Endothelial cell of umbilical vein (primary cell): ENCODE data around the gene HBE1. TPM values are rescaled to one million over a fixed set of nuclear protein-coding genes. Genes with fewer than 3 reads are reported as not detected.

Source experiments
- BruUV-seq: library from RNA; stranded (reverse); fragments of 400-500 nt; replicated peaks from 2 replicates; lab custom pipeline; 2021; lab: Mats Ljungman, UMichigan
- CTCF ChIA-PET: fragments of 300-600, 350-600 bp; sonication (Branson Sonifier 250); formaldehyde crosslinking; loops from one replicate; lab custom pipeline; 2021; ENCODE audit warnings: antibody characterized with exemption, inconsistent platforms; lab: Charles Lee
- POLR2A ChIA-PET: fragments of 300-600, 350-600 bp; sonication (Branson Sonifier 250); formaldehyde crosslinking; loops from one replicate; lab custom pipeline; 2021; ENCODE audit warnings: antibody characterized with exemption, inconsistent platforms; lab: Charles Lee
- DNase-seq: peaks from one replicate; pipeline ENCODE4 v3.0.0-alpha.2; 2011; ENCODE audit warnings: low read depth, low spot score
- FAIRE-seq: peaks from 2 replicates; lab custom pipeline; 2011; peaks lifted over from hg19 to GRCh38; lab: Jason Lieb, UNC
- H2AFZ ChIP-seq: 2 replicates; pipeline ENCODE4 v1.6.0; 2012; ENCODE audit warnings: low read depth, low read length, control low read depth, inconsistent platforms
- H3K27ac ChIP-seq: 2 replicates; pipeline ENCODE4 v1.5.1; 2011; ENCODE audit warnings: low read depth, mild to moderate bottlenecking, control low read depth, low read length, moderate library complexity; ENCODE audit not compliant: insufficient read depth
- H3K27me3 ChIP-seq, 2 experiments: 2 replicates each; pipeline versions ENCODE4 v1.6.0 to v1.6.1; 2011; ENCODE audit warnings: low read length in 2 of 2, mixed read lengths in 1 of 2; ENCODE audit not compliant: control insufficient read depth in 2 of 2, insufficient read depth in 2 of 2
- H3K36me3 ChIP-seq, 2 experiments: 2 replicates in 1 of 2; 3 replicates in 1 of 2; pipeline ENCODE4 v1.5.1; 2011; ENCODE audit warnings: low read length in 2 of 2, mild to moderate bottlenecking in 1 of 2, moderate library complexity in 1 of 2; ENCODE audit not compliant: control insufficient read depth in 2 of 2, insufficient read depth in 2 of 2; ENCODE audit errors: extremely low read depth in 1 of 2
- H3K4me1 ChIP-seq: 3 replicates; pipeline ENCODE4 v1.5.1; 2011; ENCODE audit warnings: mild to moderate bottlenecking, low read length; ENCODE audit not compliant: control insufficient read depth, insufficient read depth; ENCODE audit errors: extremely low read depth
- H3K4me2 ChIP-seq: 2 replicates; pipeline ENCODE4 v1.6.1; 2011; ENCODE audit warnings: low read length, control low read depth, mixed read lengths; ENCODE audit not compliant: insufficient read depth
- H3K4me3 ChIP-seq, 3 experiments: fragments of 200-600 bp in 1 of 3; sonication (generic), shearing (Covaris generic) in 1 of 3; replicated peaks in 1 of 3; 2 replicates each; pipeline ENCODE4 v1.5.1; 2011 to 2016; ENCODE audit warnings: control low read depth in 3 of 3, low read length in 3 of 3, mild to moderate bottlenecking in 2 of 3, inconsistent platforms in 1 of 3, low read depth in 1 of 3, moderate library complexity in 1 of 3; ENCODE audit not compliant: insufficient read depth in 1 of 3
- H3K79me2 ChIP-seq: 2 replicates; pipeline ENCODE4 v1.6.0; 2012; ENCODE audit warnings: low read length, inconsistent platforms; ENCODE audit not compliant: control insufficient read depth, insufficient read depth
- H3K9ac ChIP-seq: replicated peaks from 2 replicates; pipeline ENCODE3; 2011; ENCODE audit warnings: low read length, control low read depth; ENCODE audit not compliant: insufficient read depth; ENCODE audit errors: extremely low read depth
- H3K9me1 ChIP-seq: replicated peaks from 3 replicates; pipeline ENCODE4 v1.6.0; 2011; ENCODE audit warnings: mild to moderate bottlenecking, low read length; ENCODE audit not compliant: control insufficient read depth, insufficient read depth; ENCODE audit errors: extremely low read depth
- H3K9me3 ChIP-seq: replicated peaks from 2 replicates; pipeline ENCODE4 v1.5.1; 2012; ENCODE audit warnings: low read length, inconsistent platforms; ENCODE audit not compliant: control insufficient read depth, insufficient read depth
- H4K20me1 ChIP-seq: replicated peaks from 2 replicates; pipeline ENCODE3; 2011; ENCODE audit warnings: mild to moderate bottlenecking, low read length; ENCODE audit not compliant: control insufficient read depth, insufficient read depth; ENCODE audit errors: extremely low read depth
- EZH2 ChIP-seq: IDR thresholded peaks from 2 replicates; pipeline ENCODE4 v1.6.1; 2012; ENCODE audit warnings: borderline replicate concordance, low read depth, mild to moderate bottlenecking, moderate library complexity, low read length, inconsistent platforms; ENCODE audit not compliant: severe bottlenecking
- FOS ChIP-seq: IDR thresholded peaks from 2 replicates; pipeline ENCODE4 v1.6.1; 2011; ENCODE audit warnings: mild to moderate bottlenecking, low read length, moderate library complexity, borderline replicate concordance; ENCODE audit not compliant: insufficient read depth
- GATA2 ChIP-seq: IDR thresholded peaks from 2 replicates; pipeline ENCODE4 v1.7.0; 2011; ENCODE audit warnings: low read depth, mild to moderate bottlenecking, moderate library complexity, mixed read lengths, low read length; ENCODE audit not compliant: insufficient read length, insufficient read depth
- JUN ChIP-seq: IDR thresholded peaks from 2 replicates; pipeline ENCODE4 v1.6.1; 2011; ENCODE audit warnings: borderline replicate concordance, low read depth; ENCODE audit not compliant: insufficient read length, insufficient read depth
- MYC ChIP-seq: IDR thresholded peaks from one replicate; pipeline ENCODE4 v1.6.1; 2011; ENCODE audit warnings: mild to moderate bottlenecking, low read depth, low read length
- POLR2A ChIP-seq: IDR thresholded peaks from 2 replicates; pipeline ENCODE4 v1.6.1; 2012; ENCODE audit warnings: low read depth, mild to moderate bottlenecking, control low read depth, low read length
- POLR2AphosphoS5 ChIP-seq: IDR thresholded peaks from 2 replicates; pipeline ENCODE4 v1.6.1; 2012; ENCODE audit warnings: low read depth, mild to moderate bottlenecking, control low read depth, low read length, moderate library complexity; ENCODE audit not compliant: insufficient read depth
- dilution Hi-C: fragments of 300-500 bp; cut with MboI; formaldehyde crosslinking; loops from one replicate; pipeline ENCODE4 v1.15.0; 2019; ENCODE audit warnings: low sequenced_read_pairs; ENCODE audit not compliant: extremely low pct_ligation_motif_present
- intact Hi-C: fragments of 100-400 bp; cut with micrococcal nuclease; formaldehyde crosslinking; loops from one replicate; pipeline ENCODE4 v1.10.0; 2022
- polyA plus RNA-seq, 4 experiments: library from polyadenylated mRNA; depleted of rRNA in 3 of 4; stranded (reverse) in 3 of 4; unstranded in 1 of 4; fragments of >200 nt; gene quantifications; 2 replicates each; pipeline versions ENCODE4 v1.2.1 to v1.2.3, GENCODE V29; 2011 to 2012; ENCODE audit warnings: missing spikeins in 1 of 4
- total RNA-seq: library from RNA; stranded (reverse); gene quantifications from 2 replicates; pipeline ENCODE4 v1.2.3, GENCODE V29; 2021
- TF ChIP-seq, protein P1 (sequence below), 2 donors: IDR thresholded peaks; 1 replicate in 1 of 2; 2 replicates in 1 of 2; pipeline ENCODE4 v1.5.1; 2011; ENCODE audit warnings: low read length in 2 of 2, mild to moderate bottlenecking in 2 of 2, moderate library complexity in 2 of 2, control low read depth in 1 of 2, inconsistent platforms in 1 of 2, low read depth in 1 of 2; ENCODE audit not compliant: insufficient read depth in 1 of 2; ENCODE audit errors: extremely low read depth in 1 of 2
- TF ChIP-seq, protein P2 (sequence below): IDR thresholded peaks from 2 replicates; pipeline ENCODE4 v1.6.1; 2011; ENCODE audit not compliant: insufficient read depth, insufficient read length

HBE1 gene
- total and polyA plus RNA-seq, 2 donors (not counting 3 experiments of a cell fraction or from before 2014, with no cell fraction given) = 0.37 TPM; not detected in 1

DNA sequence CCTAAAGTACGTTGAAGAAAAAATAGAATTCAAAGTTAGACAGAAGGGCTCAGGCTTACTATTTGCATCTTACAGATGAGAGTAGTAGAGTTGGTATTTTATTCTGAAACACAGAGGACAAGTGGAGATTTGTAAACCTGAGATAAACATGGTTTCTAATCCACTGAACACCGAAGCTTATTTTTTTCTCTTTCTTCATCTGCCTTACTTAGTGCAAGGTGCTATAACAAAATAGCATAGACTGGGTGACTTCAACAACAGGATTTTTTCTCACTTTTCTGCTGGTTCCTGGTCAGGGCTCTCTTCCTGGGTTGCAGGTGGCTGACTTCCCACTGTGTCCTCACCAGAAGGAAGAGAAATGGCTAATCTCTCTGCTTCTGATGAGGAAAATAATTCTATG, 18.0 kb downstream of the HBE1 start:
- Histone ChIP-seq H3K9me3 (no peaks in the 10 kb centered on the region), H3K27ac (no peak overlapping the region), H4K20me1 (no peaks in the 10 kb centered on the region), H3K36me3 (no peaks in the 10 kb centered on the region), H3K27me3 (no peaks in the 10 kb centered on the region), H2AFZ (no peak overlapping the region), H3K79me2 (no peaks in the 10 kb centered on the region), H3K9me1 (no peaks in the 10 kb centered on the region), H3K4me3 (no peak overlapping the region), H3K4me1 (no peaks in the 10 kb centered on the region), H3K4me2 (no peak overlapping the region), H3K9ac (no peak overlapping the region)
- no peak for FAIRE-seq
- POLR2A ChIA-PET = no interaction called here
- intact Hi-C loops (no loop called here), dilution Hi-C loops (no loop called here)
- TF ChIP-seq EZH2 = no peak
- TF ChIP-seq POLR2A = no peak
- TF ChIP-seq, protein P1, sequence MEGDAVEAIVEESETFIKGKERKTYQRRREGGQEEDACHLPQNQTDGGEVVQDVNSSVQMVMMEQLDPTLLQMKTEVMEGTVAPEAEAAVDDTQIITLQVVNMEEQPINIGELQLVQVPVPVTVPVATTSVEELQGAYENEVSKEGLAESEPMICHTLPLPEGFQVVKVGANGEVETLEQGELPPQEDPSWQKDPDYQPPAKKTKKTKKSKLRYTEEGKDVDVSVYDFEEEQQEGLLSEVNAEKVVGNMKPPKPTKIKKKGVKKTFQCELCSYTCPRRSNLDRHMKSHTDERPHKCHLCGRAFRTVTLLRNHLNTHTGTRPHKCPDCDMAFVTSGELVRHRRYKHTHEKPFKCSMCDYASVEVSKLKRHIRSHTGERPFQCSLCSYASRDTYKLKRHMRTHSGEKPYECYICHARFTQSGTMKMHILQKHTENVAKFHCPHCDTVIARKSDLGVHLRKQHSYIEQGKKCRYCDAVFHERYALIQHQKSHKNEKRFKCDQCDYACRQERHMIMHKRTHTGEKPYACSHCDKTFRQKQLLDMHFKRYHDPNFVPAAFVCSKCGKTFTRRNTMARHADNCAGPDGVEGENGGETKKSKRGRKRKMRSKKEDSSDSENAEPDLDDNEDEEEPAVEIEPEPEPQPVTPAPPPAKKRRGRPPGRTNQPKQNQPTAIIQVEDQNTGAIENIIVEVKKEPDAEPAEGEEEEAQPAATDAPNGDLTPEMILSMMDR (IDR thresholded peaks at IDR 0.05; ENCODE audit: extremely low read depth in 1 of 2, insufficient read depth in 1 of 2, low read depth in 1 of 2, low read length in 2 of 2) = no peak
- no peak for TF ChIP-seq MYC
- TF ChIP-seq JUN = no peak
- CTCF ChIA-PET = no interaction called here
- no TSS peak for BruUV-seq
- DNase-seq = no peak

DNA sequence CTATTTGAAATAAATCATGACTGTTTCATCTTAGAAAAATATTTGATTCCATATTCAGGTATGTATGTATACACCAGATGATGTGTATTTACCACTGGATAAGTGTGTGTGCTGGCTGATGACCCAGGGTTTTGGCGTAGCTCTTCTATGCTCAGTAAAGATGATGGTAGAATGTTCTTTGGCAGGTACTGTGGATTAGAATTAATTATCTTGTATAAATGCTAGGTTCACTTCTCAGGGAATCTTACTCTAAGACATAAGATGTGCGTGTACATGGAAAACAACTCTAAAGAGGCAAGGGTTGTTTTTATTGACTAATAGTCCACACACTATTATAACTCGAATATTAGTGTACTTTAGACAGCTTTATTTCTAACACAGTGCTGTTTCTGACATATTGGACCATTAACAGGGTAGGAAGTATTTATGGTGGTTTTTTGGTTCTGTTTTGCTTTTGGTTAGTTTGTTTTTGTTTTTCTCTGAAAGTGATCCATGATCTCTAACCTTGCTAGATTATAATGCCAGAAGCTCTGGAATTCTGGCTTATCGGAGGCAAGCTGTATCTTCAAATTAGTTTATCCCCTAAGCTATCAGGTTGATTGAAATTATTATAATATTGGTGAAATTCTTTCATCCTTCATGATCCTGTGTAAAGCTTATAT, 19.1 kb downstream of the HBE1 start:
- intact Hi-C loops = no loop called here
- H2AFZ ChIP-seq = no peak overlapping the region
- no peaks in the 10 kb centered on the region for H3K27me3 ChIP-seq
- no peak for FAIRE-seq
- DNase-seq = no peak
- no peak overlapping the region for H3K4me2 ChIP-seq
- H4K20me1 ChIP-seq = no peaks in the 10 kb centered on the region
- ChIA-PET CTCF (no interaction called here), POLR2A (no interaction called here)
- no peaks in the 10 kb centered on the region for H3K79me2 ChIP-seq
- no peaks in the 10 kb centered on the region for H3K36me3 ChIP-seq
- no TSS peak for BruUV-seq
- dilution Hi-C loops = no loop called here
- no peaks in the 10 kb centered on the region for H3K4me1 ChIP-seq
- no peak overlapping the region for H3K4me3 ChIP-seq
- H3K9me1 ChIP-seq = no peaks in the 10 kb centered on the region
- no peak overlapping the region for H3K9ac ChIP-seq
- no peak overlapping the region for H3K27ac ChIP-seq
- H3K9me3 ChIP-seq = no peaks in the 10 kb centered on the region
- no peak for TF ChIP-seq POLR2A
- no peak for TF ChIP-seq FOS
- no peak for TF ChIP-seq JUN
- TF ChIP-seq, protein P2, sequence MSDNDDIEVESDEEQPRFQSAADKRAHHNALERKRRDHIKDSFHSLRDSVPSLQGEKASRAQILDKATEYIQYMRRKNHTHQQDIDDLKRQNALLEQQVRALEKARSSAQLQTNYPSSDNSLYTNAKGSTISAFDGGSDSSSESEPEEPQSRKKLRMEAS = no peak
- no peak for TF ChIP-seq GATA2
- TF ChIP-seq MYC = no peak
- TF ChIP-seq, protein P1 (IDR thresholded peaks at IDR 0.05; ENCODE audit: extremely low read depth in 1 of 2, insufficient read depth in 1 of 2, low read depth in 1 of 2, low read length in 2 of 2) = no peak
- TF ChIP-seq POLR2AphosphoS5 = no peak
